Activated CD4-positive, alpha-beta T cell treated with anti-CD3 and anti-CD28 coated beads for 36 hours (primary cell): ENCODE results near the gene HIVEP3. TPM values are rescaled to one million over a fixed set of nuclear protein-coding genes. Genes with fewer than 3 reads are reported as not detected.

Source experiments
- ATAC-seq: fragments of 200-7000 bp; cut with Tn5 transposase; one replicate; pipeline ENCODE4 v1.10.0; 2021; ENCODE audit warnings: mild to moderate bottlenecking, moderate library complexity
- CTCF ChIA-PET: fragments of 350-600 bp; sonication (Branson Sonifier 250); formaldehyde crosslinking; loops from one replicate; lab custom pipeline; 2021; ENCODE audit warnings: antibody characterized with exemption; lab: Charles Lee
- POLR2A ChIA-PET: fragments of 350-600 bp; sonication (Branson Sonifier 250); formaldehyde crosslinking; loops from one replicate; lab custom pipeline; 2021; ENCODE audit warnings: antibody characterized with exemption, inconsistent platforms; lab: Charles Lee
- DNase-seq: peaks from one replicate; pipeline ENCODE4 v3.0.0-alpha.2; 2020
- H3K27ac Mint-ChIP-seq: one replicate; pipeline ENCODE4 v1.8.0; 2021; ENCODE audit warnings: mixed read lengths
- H3K27me3 Mint-ChIP-seq: one replicate; pipeline ENCODE4 v1.8.0; 2021; ENCODE audit warnings: mixed read lengths
- H3K36me3 Mint-ChIP-seq: one replicate; pipeline ENCODE4 v1.8.0; 2021; ENCODE audit warnings: low read depth, mixed read lengths
- H3K4me1 Mint-ChIP-seq: one replicate; pipeline ENCODE4 v1.8.0; 2021; ENCODE audit warnings: mixed read lengths
- H3K4me3 Mint-ChIP-seq: one replicate; pipeline ENCODE4 v1.8.0; 2021; ENCODE audit warnings: mild to moderate bottlenecking, moderate library complexity, mixed read lengths
- H3K9me3 Mint-ChIP-seq: one replicate; pipeline ENCODE4 v1.8.0; 2021; ENCODE audit warnings: low read depth, mixed read lengths
- intact Hi-C, 2 experiments: fragments of 100-400 bp; cut with DNase I in 1 of 2; cut with micrococcal nuclease in 1 of 2; formaldehyde crosslinking; loops; one replicate each; pipeline versions ENCODE4 v1.14.2 to v1.15.1; 2022 to 2024; cut with DNase I, micrococcal nuclease
- total RNA-seq, 2 experiments: library from RNA; stranded (reverse); gene quantifications; one replicate each; pipeline ENCODE4 v1.2.3, GENCODE V29; 2021

The HIVEP3 gene
- total RNA-seq, 2 experiments from 2014 or later, result 29.4 to 39.6 TPM

DNA sequence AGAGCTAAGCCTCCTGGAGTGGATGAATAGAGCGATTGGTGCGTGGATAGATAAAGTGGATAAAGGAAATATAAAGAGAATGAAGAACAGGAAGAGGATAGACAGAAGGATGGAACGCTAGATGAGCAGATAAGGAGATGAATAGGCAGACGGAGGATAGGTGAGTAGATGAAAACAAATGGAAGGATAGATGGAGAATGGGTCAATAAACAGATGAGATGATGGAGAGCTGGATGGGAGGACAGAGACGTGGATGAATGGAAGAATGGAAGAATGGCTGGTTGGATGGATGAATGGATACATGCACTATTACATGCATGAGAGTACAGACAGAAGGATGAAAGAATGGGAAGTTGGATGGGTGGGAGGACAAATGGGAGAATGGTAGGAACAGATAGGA is 399.1 kb downstream of the HIVEP3 start:
- no peak overlapping the region for H3K27ac Mint-ChIP-seq
- no peak overlapping the region for H3K4me3 Mint-ChIP-seq

DNA sequence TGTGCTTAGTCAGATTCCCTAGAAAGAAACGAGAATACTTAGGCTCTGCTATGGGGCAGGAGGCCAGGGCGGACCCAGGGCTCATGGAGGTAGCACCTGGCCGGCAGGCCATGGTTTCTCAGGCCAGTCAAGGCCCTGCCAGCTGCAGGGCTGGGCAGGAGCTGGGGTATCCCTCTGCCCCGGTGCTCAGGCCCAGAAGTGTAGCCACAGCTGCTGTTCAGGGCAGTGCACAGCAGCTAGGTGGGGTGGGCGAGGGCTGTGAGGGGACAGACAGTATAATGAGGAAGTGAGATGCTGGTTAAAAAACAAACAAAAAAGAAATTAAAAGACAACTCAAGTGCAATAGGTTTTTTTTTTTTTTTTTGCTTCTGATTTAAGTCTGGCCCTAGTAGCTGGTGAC is 400.3 kb downstream of the HIVEP3 start:
- DNase-seq, result no peak
- Mint-ChIP-seq H3K4me3 (no peak overlapping the region), H3K27ac (no peak overlapping the region), H3K27me3 (no peaks in the 10 kb centered on the region), H3K9me3 (no peaks in the 10 kb centered on the region), H3K36me3 (peaks cover 26% of the 10 kb centered on the region), H3K4me1 (peaks cover 11% of the 10 kb centered on the region)
- ATAC-seq, result no peak
- CTCF ChIA-PET, result interaction anchor here (0.8 to 1.0 kb wide), 2 partner anchors 251 to 357 kb away, joined by 3 read pairs; no protein-coding TSS in a partner anchor
- intact Hi-C loops, result loop anchor here (5.0 to 10.0 kb wide), 3 partner anchors 276 to 376 kb away; no protein-coding TSS in a partner anchor
- POLR2A ChIA-PET, result no interaction called here

More for the DNA sequence above, 399.1 kb downstream of the HIVEP3 start:
- Mint-ChIP-seq H3K27me3 (no peaks in the 10 kb centered on the region), H3K9me3 (no peaks in the 10 kb centered on the region), H3K36me3 (peaks cover 29% of the 10 kb centered on the region), H3K4me1 (peaks cover 11% of the 10 kb centered on the region)
- intact Hi-C loops, result loop anchor here (5.0 to 10.0 kb wide), 3 partner anchors 275 to 375 kb away; no protein-coding TSS in a partner anchor
- ChIA-PET POLR2A (no interaction called here), CTCF (interaction anchor here (0.6 kb wide), 1 partner anchor 44 kb away, joined by 3 read pairs; no protein-coding TSS in a partner anchor)
- DNase-seq, result no peak
- ATAC-seq, result no peak

GRCh38 chr1:41517062-41517438 is 401.7 kb downstream of the HIVEP3 start:
- H3K27me3 Mint-ChIP-seq, result no peaks in the 10 kb centered on the region
- intact Hi-C loops, result loop anchor here (2.0 to 10.0 kb wide), 4 partner anchors 278 to 378 kb away; no protein-coding TSS in a partner anchor
- ChIA-PET CTCF (interaction anchor here (0.9 to 1.2 kb wide), 3 partner anchors 8 to 657 kb away, joined by 3 to 4 read pairs (median 3); no protein-coding TSS in a partner anchor), POLR2A (no interaction called here)
- H3K9me3 Mint-ChIP-seq, result no peaks in the 10 kb centered on the region
- H3K36me3 Mint-ChIP-seq, result peaks cover 23% of the 10 kb centered on the region
- H3K4me3 Mint-ChIP-seq, result no peak overlapping the region
- ATAC-seq, result no peak
- H3K27ac Mint-ChIP-seq, result no peak overlapping the region
- DNase-seq, result no peak
- H3K4me1 Mint-ChIP-seq, result peaks cover 11% of the 10 kb centered on the region

DNA sequence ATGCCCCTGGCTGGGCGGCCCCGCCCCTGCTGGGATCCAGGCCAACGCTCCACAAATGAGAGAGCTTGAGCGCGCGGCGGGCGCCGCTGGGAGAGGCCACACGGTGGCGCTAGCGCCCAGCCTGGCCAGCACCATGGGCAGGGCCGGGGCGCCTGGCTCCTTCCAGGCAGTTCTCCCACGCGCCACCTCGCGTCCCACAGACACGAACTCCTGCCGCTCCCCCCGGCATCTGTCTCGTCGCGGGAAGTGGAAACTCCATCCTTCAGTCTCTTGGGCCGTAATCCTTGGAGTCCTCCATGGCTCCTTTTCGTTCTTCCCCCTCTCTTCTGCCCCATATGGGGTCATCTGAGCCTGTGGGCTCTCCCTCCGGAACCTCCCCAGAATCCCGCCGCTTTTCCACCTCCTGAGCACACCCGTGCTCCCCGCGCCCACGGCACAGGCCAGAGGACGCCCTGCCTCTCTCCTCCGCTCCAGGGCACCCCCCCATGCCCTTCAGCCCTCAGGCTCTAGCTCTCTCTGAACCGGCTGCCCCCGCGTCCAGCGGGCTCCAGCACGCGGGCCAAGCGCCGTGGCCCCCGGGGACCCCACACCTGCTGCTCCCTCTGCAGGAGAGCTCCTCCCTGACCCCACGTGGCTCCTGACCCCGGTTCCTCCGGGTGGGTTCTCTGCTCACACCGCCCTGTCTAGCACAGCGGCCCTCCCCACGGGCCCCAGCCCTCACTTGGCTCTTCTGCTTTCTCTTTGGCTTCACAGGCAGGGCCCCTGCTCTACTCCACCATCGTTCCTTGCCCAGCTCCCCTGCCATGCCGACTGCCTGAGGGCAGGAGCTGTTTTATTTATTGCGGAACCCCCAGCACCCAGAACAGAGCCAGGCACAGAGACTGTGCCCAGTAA is 402.3 kb downstream of the HIVEP3 start:
- H3K27me3 Mint-ChIP-seq, result no peaks in the 10 kb centered on the region
- H3K4me1 Mint-ChIP-seq, result peaks cover 11% of the 10 kb centered on the region
- H3K9me3 Mint-ChIP-seq, result no peaks in the 10 kb centered on the region
- ChIA-PET CTCF (interaction anchor here (0.6 to 2.6 kb wide), 14 partner anchors 8 to 657 kb away, joined by 3 to 12 read pairs (median 3); partner anchors contain the start of gene HIVEP3), POLR2A (no interaction called here)
- DNase-seq, result peak; percentile 87
- intact Hi-C loops, result loop anchor here (1.0 to 10.0 kb wide), 5 partner anchors 278 to 657 kb away; no protein-coding TSS in a partner anchor
- H3K4me3 Mint-ChIP-seq, result peak overlapping the region; percentile 19
- ATAC-seq, result peak; percentile 92
- H3K36me3 Mint-ChIP-seq, result peaks cover 29% of the 10 kb centered on the region
- H3K27ac Mint-ChIP-seq, result peak overlapping the region; percentile 16

GRCh38 chr1:41515778-41516167 is 402.9 kb downstream of the HIVEP3 start:
- Mint-ChIP-seq H3K4me1 (peaks cover 11% of the 10 kb centered on the region), H3K36me3 (peaks cover 31% of the 10 kb centered on the region), H3K9me3 (no peaks in the 10 kb centered on the region), H3K4me3 (no peak overlapping the region), H3K27ac (no peak overlapping the region), H3K27me3 (no peaks in the 10 kb centered on the region)
- CTCF ChIA-PET, result interaction anchor here (0.6 to 2.6 kb wide), 14 partner anchors 9 to 658 kb away, joined by 3 to 12 read pairs (median 4); partner anchors contain the start of gene HIVEP3
- intact Hi-C loops, result loop anchor here (1.0 to 10.0 kb wide), 5 partner anchors 279 to 658 kb away; no protein-coding TSS in a partner anchor
- ATAC-seq, result no peak
- no peak for DNase-seq
- POLR2A ChIA-PET, result no interaction called here

DNA sequence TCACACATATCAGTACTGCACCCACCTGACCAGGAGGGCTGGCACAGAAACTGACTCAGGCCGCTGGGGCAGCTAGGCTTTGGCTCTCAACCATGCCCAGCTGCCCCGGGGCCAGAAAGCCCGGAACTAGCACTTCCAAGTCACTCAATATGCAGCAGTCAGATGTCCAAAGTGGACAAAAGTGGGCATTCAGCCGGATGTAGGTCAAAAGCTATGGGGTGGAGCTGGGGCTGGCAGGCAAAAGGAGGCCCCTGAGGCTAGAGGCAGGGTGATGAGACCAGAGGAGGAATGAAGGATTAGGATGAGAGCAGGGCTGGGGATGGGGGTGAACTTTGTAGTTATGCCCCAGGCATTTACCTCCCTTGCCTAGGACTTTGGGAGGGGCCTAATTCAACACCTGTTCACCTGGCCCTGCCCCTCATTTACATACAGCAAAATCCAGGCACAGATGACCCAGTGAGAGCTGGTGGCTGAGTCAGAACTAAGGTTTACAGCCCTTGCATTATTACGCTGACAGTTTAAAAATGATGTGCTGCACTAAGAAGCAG is 403.5 kb downstream of the HIVEP3 start:
- no peaks in the 10 kb centered on the region for H3K27me3 Mint-ChIP-seq
- no peaks in the 10 kb centered on the region for H3K9me3 Mint-ChIP-seq
- H3K4me3 Mint-ChIP-seq, result no peak overlapping the region
- no peak for DNase-seq
- H3K4me1 Mint-ChIP-seq, result peaks cover 11% of the 10 kb centered on the region
- ATAC-seq, result no peak
- H3K36me3 Mint-ChIP-seq, result peaks cover 30% of the 10 kb centered on the region
- ChIA-PET POLR2A (no interaction called here), CTCF (interaction anchor here (0.6 to 2.6 kb wide), 8 partner anchors 9 to 658 kb away, joined by 3 to 12 read pairs (median 4); no protein-coding TSS in a partner anchor)
- H3K27ac Mint-ChIP-seq, result no peak overlapping the region
- intact Hi-C loops, result loop anchor here (5.0 to 10.0 kb wide), 3 partner anchors 280 to 380 kb away; no protein-coding TSS in a partner anchor

DNA sequence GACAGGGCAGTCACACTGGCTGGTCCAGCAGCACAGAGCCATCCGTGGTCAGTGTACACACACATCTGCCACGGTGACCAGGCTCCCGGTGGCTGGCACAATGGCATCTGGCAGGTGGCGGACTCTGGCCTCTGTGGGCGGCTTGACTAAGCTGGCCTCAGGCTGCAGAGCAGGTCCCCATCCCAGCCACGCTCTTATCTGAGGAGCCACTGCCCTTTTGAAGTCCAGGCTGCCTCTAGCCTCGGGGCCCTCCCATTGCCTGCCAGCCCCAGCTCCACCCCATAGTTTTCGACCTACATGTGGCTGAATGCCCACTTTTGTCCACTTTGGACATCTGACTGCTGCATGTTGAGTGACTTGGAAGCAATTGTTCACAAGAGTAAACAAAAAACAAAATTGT is 404.3 kb downstream of the HIVEP3 start:
- ChIA-PET POLR2A (no interaction called here), CTCF (interaction anchor here (0.6 to 2.6 kb wide), 5 partner anchors 8 to 349 kb away, joined by 3 to 12 read pairs (median 3); no protein-coding TSS in a partner anchor)
- ATAC-seq, result no peak
- no peak overlapping the region for H3K27ac Mint-ChIP-seq
- no peak for DNase-seq
- H3K4me3 Mint-ChIP-seq, result no peak overlapping the region
- intact Hi-C loops, result loop anchor here in 1 of 2 experiments (10.0 kb wide), 2 partner anchors 280 to 380 kb away; no protein-coding TSS in a partner anchor
- peaks cover 34% of the 10 kb centered on the region for H3K36me3 Mint-ChIP-seq
- H3K9me3 Mint-ChIP-seq, result no peaks in the 10 kb centered on the region
- peaks cover 11% of the 10 kb centered on the region for H3K4me1 Mint-ChIP-seq
- no peaks in the 10 kb centered on the region for H3K27me3 Mint-ChIP-seq

GRCh38 chr1:41513383-41513735 is 405.4 kb downstream of the HIVEP3 start:
- POLR2A ChIA-PET, result no interaction called here
- intact Hi-C loops, result loop anchor here in 1 of 2 experiments (10.0 kb wide), 2 partner anchors 281 to 381 kb away; no protein-coding TSS in a partner anchor
- Mint-ChIP-seq H3K27ac (no peak overlapping the region), H3K4me3 (no peak overlapping the region), H3K9me3 (no peaks in the 10 kb centered on the region), H3K36me3 (peaks cover 34% of the 10 kb centered on the region), H3K27me3 (no peaks in the 10 kb centered on the region), H3K4me1 (peaks cover 11% of the 10 kb centered on the region)
- CTCF ChIA-PET, result interaction anchor here (0.6 to 2.0 kb wide), 3 partner anchors 10 to 599 kb away, joined by 3 to 6 read pairs (median 3); no protein-coding TSS in a partner anchor
- DNase-seq, result peak; percentile 54
- no peak for ATAC-seq

- peaks cover 11% of the 10 kb centered on the region for H3K4me1 Mint-ChIP-seq
- H3K27ac Mint-ChIP-seq, result no peak overlapping the region
- H3K9me3 Mint-ChIP-seq, result no peaks in the 10 kb centered on the region
- intact Hi-C loops, result loop anchor here in 1 of 2 experiments (10.0 kb wide), 2 partner anchors 282 to 382 kb away; no protein-coding TSS in a partner anchor
- ChIA-PET CTCF (interaction anchor here (0.6 to 2.0 kb wide), 2 partner anchors 11 to 599 kb away, joined by 3 to 6 read pairs; no protein-coding TSS in a partner anchor), POLR2A (no interaction called here)
- H3K36me3 Mint-ChIP-seq, result peaks cover 34% of the 10 kb centered on the region
- H3K27me3 Mint-ChIP-seq, result no peaks in the 10 kb centered on the region
- ATAC-seq, result no peak
- DNase-seq, result no peak
- no peak overlapping the region for H3K4me3 Mint-ChIP-seq
Measured at GRCh38 chr1:41512701-41513382, 405.9 kb downstream of the HIVEP3 start.

DNA sequence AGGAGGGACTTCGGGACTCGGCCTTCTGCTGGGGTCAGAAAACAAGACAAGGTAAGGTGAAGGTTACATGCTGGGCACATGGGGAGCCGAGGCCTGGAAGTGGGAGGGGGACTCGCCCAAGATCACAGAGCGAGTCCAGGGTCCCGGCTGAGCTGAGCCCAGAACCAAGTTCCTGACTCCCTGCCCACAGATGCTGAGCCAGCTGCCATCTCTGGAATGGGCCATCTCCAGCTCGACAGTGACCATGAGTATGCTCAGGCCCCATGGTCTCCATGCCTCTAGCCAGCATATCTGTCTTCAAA is 407.5 kb downstream of the HIVEP3 start:
- H3K36me3 Mint-ChIP-seq, result peaks cover 30% of the 10 kb centered on the region
- CTCF ChIA-PET, result no interaction called here

More for the DNA sequence above, 407.5 kb downstream of the HIVEP3 start:
- Mint-ChIP-seq H3K27me3 (no peaks in the 10 kb centered on the region), H3K4me3 (no peak overlapping the region), H3K4me1 (peaks cover under 1% of the 10 kb centered on the region), H3K27ac (no peak overlapping the region), H3K9me3 (no peaks in the 10 kb centered on the region)
- intact Hi-C loops, result loop anchor here in 1 of 2 experiments (10.0 kb wide), 2 partner anchors 284 to 384 kb away; no protein-coding TSS in a partner anchor
- POLR2A ChIA-PET, result no interaction called here
- DNase-seq, result no peak
- no peak for ATAC-seq
